ENCODE measurements around the gene LRPPRC. TPM values are rescaled to one million over a fixed set of nuclear protein-coding genes. Genes with fewer than 3 reads are reported as not detected.

The LRPPRC gene
- total RNA-seq, 1 donor from 2014 or later, result 52.1 TPM

DNA sequence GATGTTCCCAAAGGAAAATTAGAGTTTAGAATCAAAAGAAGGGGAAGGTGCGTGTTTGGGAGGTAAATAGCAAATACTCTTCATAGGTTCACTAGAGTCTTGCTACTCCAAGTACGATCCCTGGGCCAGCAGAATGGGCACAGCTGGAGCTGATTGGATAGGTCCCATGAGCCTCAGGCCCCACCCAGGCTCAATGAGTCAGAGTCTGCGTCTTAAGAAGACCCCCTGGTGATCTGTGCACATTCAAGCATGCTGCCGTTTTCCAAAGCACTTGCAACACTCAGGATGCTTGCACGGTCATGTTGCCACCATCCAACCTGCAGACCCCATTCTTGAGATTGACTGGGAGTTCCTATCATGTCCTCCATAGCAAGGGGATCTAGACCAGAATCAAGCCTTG lies 116.5 kb downstream of the LRPPRC start:
- H3K27ac Mint-ChIP-seq (ENCODE audit: unreplicated experiment), result no peak overlapping the region
- peaks cover 5% of the 10 kb centered on the region for H3K27me3 Mint-ChIP-seq (ENCODE audit: low read depth)
- H3K36me3 Mint-ChIP-seq (ENCODE audit: low read depth), result no peaks in the 10 kb centered on the region
- H3K4me3 Mint-ChIP-seq (ENCODE audit: unreplicated experiment), result no peak overlapping the region
- H3K4me1 Mint-ChIP-seq (ENCODE audit: low read depth), result peaks cover 2% of the 10 kb centered on the region
- no peak for DNase-seq (ENCODE audit: low spot score)
- H3K9me3 Mint-ChIP-seq (ENCODE audit: low read depth), result no peaks in the 10 kb centered on the region
- TF ChIP-seq, protein P1, sequence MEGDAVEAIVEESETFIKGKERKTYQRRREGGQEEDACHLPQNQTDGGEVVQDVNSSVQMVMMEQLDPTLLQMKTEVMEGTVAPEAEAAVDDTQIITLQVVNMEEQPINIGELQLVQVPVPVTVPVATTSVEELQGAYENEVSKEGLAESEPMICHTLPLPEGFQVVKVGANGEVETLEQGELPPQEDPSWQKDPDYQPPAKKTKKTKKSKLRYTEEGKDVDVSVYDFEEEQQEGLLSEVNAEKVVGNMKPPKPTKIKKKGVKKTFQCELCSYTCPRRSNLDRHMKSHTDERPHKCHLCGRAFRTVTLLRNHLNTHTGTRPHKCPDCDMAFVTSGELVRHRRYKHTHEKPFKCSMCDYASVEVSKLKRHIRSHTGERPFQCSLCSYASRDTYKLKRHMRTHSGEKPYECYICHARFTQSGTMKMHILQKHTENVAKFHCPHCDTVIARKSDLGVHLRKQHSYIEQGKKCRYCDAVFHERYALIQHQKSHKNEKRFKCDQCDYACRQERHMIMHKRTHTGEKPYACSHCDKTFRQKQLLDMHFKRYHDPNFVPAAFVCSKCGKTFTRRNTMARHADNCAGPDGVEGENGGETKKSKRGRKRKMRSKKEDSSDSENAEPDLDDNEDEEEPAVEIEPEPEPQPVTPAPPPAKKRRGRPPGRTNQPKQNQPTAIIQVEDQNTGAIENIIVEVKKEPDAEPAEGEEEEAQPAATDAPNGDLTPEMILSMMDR (IDR thresholded peaks at IDR 0.05), result no peak

DNA sequence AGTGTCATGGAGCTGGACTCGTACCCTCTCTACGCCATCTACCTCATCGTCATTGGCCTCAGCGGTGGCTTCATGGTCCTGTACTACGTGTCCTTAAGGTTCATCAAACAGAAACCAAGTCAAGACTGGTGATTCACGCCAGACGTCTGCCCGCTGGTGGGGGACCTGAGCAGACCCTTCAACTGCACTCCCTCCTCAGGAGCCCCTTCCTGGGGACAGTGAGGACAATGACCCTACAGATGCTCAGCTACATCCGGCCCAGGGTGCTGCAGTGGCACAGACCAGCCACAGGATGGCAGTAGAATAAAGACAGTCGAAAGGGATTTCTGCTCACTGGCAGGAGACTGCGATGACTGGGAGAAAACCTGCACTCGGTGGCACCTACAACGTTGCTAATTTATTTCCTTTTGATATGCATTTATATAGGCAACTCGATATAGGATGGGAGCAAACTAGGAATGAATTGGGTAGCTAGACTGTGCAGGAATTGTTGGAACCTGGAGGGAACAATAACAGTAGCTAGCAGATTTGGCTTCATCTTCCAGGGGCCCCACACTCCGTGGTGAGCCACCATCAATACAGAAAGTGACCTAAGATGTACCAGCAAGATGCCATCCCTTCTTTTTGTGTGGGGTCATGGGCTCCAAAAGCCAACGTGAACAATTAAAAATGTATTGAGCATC lies 117.9 kb downstream of the LRPPRC start:
- Mint-ChIP-seq H3K27me3 (ENCODE audit: low read depth) (peaks cover 10% of the 10 kb centered on the region), H3K27ac (ENCODE audit: unreplicated experiment) (no peak overlapping the region), H3K4me3 (ENCODE audit: unreplicated experiment) (no peak overlapping the region), H3K4me1 (ENCODE audit: low read depth) (peaks cover 2% of the 10 kb centered on the region), H3K9me3 (ENCODE audit: low read depth) (no peaks in the 10 kb centered on the region), H3K36me3 (ENCODE audit: low read depth) (no peaks in the 10 kb centered on the region)
- TF ChIP-seq, protein P1 (IDR thresholded peaks at IDR 0.05), result peak; percentile 92
- DNase-seq (ENCODE audit: low spot score), result no peak

DNA sequence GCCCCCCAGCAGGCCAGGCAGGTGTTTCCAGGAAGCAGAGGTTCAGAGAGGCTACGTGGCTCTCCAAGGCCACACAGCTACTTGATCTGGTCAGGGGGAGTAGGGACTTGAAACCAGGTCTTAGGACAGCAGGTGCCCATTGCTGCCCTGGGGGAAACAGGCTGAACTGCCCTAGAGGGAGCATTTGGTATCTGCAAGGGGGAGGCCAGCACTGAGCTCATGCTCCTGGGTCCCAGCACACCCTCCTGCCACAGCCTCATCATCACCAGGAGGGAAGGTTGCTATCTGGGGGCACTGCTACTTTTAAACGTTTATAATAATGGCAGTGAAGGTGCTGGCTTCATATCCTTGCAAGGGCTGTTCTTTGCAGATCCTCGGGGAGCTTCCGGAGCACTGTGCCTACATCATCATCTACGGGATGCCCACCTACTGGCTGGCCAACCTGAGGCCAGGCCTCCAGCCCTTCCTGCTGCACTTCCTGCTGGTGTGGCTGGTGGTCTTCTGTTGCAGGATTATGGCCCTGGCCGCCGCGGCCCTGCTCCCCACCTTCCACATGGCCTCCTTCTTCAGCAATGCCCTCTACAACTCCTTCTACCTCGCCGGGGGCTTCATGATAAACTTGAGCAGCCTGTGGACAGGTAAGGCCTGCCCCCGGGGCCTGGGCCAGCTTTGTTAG lies 120.9 kb downstream of the LRPPRC start:
- H3K4me3 Mint-ChIP-seq (ENCODE audit: unreplicated experiment), result no peak overlapping the region
- TF ChIP-seq, protein P1 (IDR thresholded peaks at IDR 0.05), result no peak
- DNase-seq (ENCODE audit: low spot score), result no peak
- H3K9me3 Mint-ChIP-seq (ENCODE audit: low read depth), result no peaks in the 10 kb centered on the region
- H3K27me3 Mint-ChIP-seq (ENCODE audit: low read depth), result peaks cover 37% of the 10 kb centered on the region
- H3K4me1 Mint-ChIP-seq (ENCODE audit: low read depth), result peaks cover 2% of the 10 kb centered on the region
- H3K27ac Mint-ChIP-seq (ENCODE audit: unreplicated experiment), result no peak overlapping the region
- H3K36me3 Mint-ChIP-seq (ENCODE audit: low read depth), result no peaks in the 10 kb centered on the region

DNA sequence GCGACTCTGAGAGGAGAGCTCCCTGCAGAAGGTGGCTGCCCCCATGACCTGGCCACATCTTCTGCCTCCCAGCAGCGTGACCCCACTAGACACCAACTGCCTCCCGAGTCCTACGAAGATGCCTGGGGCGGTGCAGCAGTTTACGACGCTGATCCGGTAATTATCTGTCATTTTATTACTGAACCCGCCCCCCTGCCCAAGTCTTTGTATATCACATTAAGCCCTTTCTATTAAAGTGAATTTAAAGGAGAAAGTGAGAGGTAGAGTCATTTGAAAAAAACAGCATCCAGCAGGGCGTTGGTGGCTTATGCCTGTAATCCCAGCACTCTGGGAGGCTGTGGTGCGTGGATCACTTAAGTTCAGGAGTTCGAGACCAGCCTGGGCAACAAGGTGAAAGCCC lies 123.6 kb downstream of the LRPPRC start:
- Mint-ChIP-seq H3K9me3 (ENCODE audit: low read depth) (no peaks in the 10 kb centered on the region), H3K4me3 (ENCODE audit: unreplicated experiment) (no peak overlapping the region), H3K4me1 (ENCODE audit: low read depth) (no peaks in the 10 kb centered on the region), H3K27ac (ENCODE audit: unreplicated experiment) (no peak overlapping the region), H3K27me3 (ENCODE audit: low read depth) (peaks cover 62% of the 10 kb centered on the region), H3K36me3 (ENCODE audit: low read depth) (no peaks in the 10 kb centered on the region)
- DNase-seq (ENCODE audit: low spot score), result no peak
- TF ChIP-seq, protein P1 (IDR thresholded peaks at IDR 0.05), result no peak

DNA sequence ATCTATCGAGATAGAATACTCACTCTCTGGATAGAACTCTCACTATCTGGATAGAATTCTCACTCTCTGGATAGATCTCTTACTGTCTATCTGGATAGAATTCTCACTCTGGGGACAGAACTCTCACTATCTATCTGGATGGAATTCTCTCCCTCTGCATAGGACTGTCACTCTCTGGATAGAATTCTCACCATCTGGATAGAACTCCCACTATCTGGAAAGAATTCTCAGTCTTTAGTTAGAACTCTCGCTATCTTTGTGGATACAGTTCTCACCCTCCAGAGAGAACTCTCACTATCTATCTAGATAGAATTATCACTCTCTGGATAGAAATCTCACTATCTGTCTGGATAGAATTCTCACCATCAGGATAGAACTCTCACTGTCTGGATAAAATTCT lies 140.5 kb downstream of the LRPPRC start:
- Mint-ChIP-seq H3K36me3 (ENCODE audit: low read depth) (no peaks in the 10 kb centered on the region), H3K4me1 (ENCODE audit: low read depth) (peaks cover 3% of the 10 kb centered on the region), H3K9me3 (ENCODE audit: low read depth) (no peaks in the 10 kb centered on the region), H3K27me3 (ENCODE audit: low read depth) (peaks cover 58% of the 10 kb centered on the region), H3K4me3 (ENCODE audit: unreplicated experiment) (no peak overlapping the region), H3K27ac (ENCODE audit: unreplicated experiment) (no peak overlapping the region)
- TF ChIP-seq, protein P1 (IDR thresholded peaks at IDR 0.05), result no peak
- no peak for DNase-seq (ENCODE audit: low spot score)

Measured in chondrocyte (in vitro differentiated cells).